ENCODE measurements around the gene HNRNPR.
"Not testable (repeated sequence)": the region's sequence is repeated elsewhere in the genome, so short reads cannot be mapped to it uniquely, and the experiment has no call there.

The HNRNPR gene

DNA sequence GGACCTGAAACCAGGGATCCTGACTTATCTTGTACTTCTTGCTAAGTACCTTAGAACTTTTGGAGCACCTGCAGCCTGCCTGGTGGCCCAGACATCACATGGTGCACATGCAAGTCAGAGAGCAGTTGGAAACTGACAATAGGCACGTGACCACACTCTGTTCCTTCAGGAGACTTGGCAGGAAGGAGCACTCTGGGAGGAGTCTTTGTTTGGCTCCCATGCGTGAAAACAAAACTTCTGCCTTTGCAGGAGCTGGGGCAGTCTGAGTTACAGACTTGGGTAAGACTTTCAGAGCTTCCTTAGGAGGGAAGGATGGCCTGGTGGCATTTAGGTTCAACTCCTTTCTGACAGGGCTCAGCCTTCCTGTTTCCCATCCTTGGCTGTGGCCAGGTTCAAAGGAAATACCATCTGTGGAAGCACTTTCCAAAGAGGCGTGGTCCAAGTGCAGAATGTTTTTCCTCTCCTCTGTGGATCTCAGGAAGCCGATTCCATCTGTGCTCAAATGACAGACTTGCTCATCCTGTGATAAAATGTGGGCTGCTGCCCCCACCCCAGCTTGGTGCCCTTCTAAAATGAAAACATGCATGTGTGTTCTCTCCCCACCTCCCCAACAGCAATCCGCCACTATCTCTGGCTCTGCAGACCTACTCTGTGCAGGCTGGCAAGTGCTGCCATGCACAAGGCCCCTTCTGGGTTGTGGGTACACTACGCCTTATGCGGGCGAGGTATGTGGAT, 39.7 kb upstream of the HNRNPR start:
- no peak for TF ChIP-seq CTCF (IDR thresholded peaks at IDR 0.05; ENCODE audit: insufficient read depth, low read length, poor library complexity, severe bottlenecking)
- Histone ChIP-seq H3K27me3 (ENCODE audit: low read length) (no peaks in the 10 kb centered on the region), H3K36me3 (ENCODE audit: low read length) (no peaks in the 10 kb centered on the region), H3K9me3 (ENCODE audit: insufficient read depth, low read length) (no peaks in the 10 kb centered on the region), H3K9ac (ENCODE audit: low read length) (no peak overlapping the region), H3F3A (ENCODE audit: insufficient read depth) (no peaks in the 10 kb centered on the region), H3K4me2 (ENCODE audit: low read depth, low read length, poor library complexity, severe bottlenecking) (no peak overlapping the region), H3K27ac (ENCODE audit: low read depth, low read length) (no peak overlapping the region), H3K9me2 (replicated peaks; ENCODE audit: insufficient read depth, low read length) (no peaks in the 10 kb centered on the region), H2AFZ (ENCODE audit: low read depth, low read length, severe bottlenecking) (no peak overlapping the region), H3K79me2 (ENCODE audit: insufficient read depth, low read length) (no peaks in the 10 kb centered on the region), H4K20me1 (ENCODE audit: low read depth, low read length) (no peaks in the 10 kb centered on the region), H3K4me3 (ENCODE audit: insufficient read depth, low read length, poor library complexity, severe bottlenecking) (no peak overlapping the region)

DNA sequence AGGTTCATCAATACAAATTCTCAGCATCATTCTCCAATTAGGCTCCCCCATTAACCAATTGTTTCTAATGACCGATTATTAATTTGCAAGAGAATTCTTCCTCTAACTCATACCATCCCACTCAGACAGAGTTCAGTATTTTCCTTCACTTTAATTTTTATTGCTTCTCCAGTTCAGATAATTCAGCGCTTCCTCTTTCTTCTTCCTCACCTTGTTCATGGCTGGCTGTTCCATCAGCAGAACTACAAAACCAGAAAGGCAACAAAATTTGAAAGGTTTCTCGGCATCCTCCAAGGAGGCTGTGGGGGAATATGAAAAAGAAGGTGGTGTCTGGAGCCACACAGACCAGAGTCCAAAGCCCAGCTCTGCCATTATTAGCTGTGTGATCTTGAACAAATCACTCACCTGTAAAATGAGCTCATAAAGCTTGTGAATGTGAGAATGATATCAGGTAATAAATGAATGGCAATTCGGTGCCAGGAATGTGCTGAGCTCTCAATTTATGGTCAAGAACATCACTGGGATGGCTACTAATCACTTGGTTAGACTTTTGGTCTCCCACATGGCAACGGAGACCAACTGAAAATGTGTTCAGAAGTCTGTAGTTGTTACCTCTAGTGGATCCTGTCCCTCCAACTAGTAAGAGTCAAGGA, 37.3 kb upstream of the HNRNPR start:
- no peak overlapping the region for H3K27ac ChIP-seq (ENCODE audit: low read depth, low read length)
- H3K79me2 ChIP-seq (ENCODE audit: insufficient read depth, low read length), result no peaks in the 10 kb centered on the region
- no peak for TF ChIP-seq EZH2phosphoT487 (conservative IDR thresholded peaks at IDR 0.05; ENCODE audit: low read length)
- TF ChIP-seq CTCF (IDR thresholded peaks at IDR 0.05; ENCODE audit: insufficient read depth, low read length, poor library complexity, severe bottlenecking), result no peak
- H3K9me2 ChIP-seq (replicated peaks; ENCODE audit: insufficient read depth, low read length), result no peaks in the 10 kb centered on the region
- no peak overlapping the region for H3K4me2 ChIP-seq (ENCODE audit: low read depth, low read length, poor library complexity, severe bottlenecking)
- H4K20me1 ChIP-seq (ENCODE audit: low read depth, low read length), result no peaks in the 10 kb centered on the region
- H3K9me3 ChIP-seq (ENCODE audit: insufficient read depth, low read length), result no peaks in the 10 kb centered on the region
- H3K9ac ChIP-seq (ENCODE audit: low read length), result no peak overlapping the region
- no peak overlapping the region for H3K4me3 ChIP-seq (ENCODE audit: insufficient read depth, low read length, poor library complexity, severe bottlenecking)
- H3F3A ChIP-seq (ENCODE audit: insufficient read depth), result no peaks in the 10 kb centered on the region
- H2AFZ ChIP-seq (ENCODE audit: low read depth, low read length, severe bottlenecking), result no peak overlapping the region
- H3K27me3 ChIP-seq (ENCODE audit: low read length), result no peaks in the 10 kb centered on the region
- H3K36me3 ChIP-seq (ENCODE audit: low read length), result no peaks in the 10 kb centered on the region

- Histone ChIP-seq H3K9me2 (replicated peaks; ENCODE audit: insufficient read depth, low read length) (no peaks in the 10 kb centered on the region), H3K9me3 (ENCODE audit: insufficient read depth, low read length) (no peaks in the 10 kb centered on the region), H2AFZ (ENCODE audit: low read depth, low read length, severe bottlenecking) (no peak overlapping the region), H3K27ac (ENCODE audit: low read depth, low read length) (no peak overlapping the region), H3K4me3 (ENCODE audit: insufficient read depth, low read length, poor library complexity, severe bottlenecking) (no peak overlapping the region), H3K4me2 (ENCODE audit: low read depth, low read length, poor library complexity, severe bottlenecking) (no peak overlapping the region), H3K9ac (ENCODE audit: low read length) (no peak overlapping the region), H4K20me1 (ENCODE audit: low read depth, low read length) (no peaks in the 10 kb centered on the region), H3K27me3 (ENCODE audit: low read length) (no peaks in the 10 kb centered on the region), H3K36me3 (ENCODE audit: low read length) (no peaks in the 10 kb centered on the region), H3F3A (ENCODE audit: insufficient read depth) (no peaks in the 10 kb centered on the region), H3K79me2 (ENCODE audit: insufficient read depth, low read length) (no peaks in the 10 kb centered on the region)
- TF ChIP-seq EZH2phosphoT487 (conservative IDR thresholded peaks at IDR 0.05; ENCODE audit: low read length) (no peak), CTCF (IDR thresholded peaks at IDR 0.05; ENCODE audit: insufficient read depth, low read length, poor library complexity, severe bottlenecking) (no peak)
Measured at GRCh38 chr1:23380719-23381118, 36.6 kb upstream of the HNRNPR start.

GRCh38 chr1:23380236-23380635, 36.2 kb upstream of the HNRNPR start:
- H3K36me3 ChIP-seq (ENCODE audit: low read length); H3K9ac ChIP-seq (ENCODE audit: low read length); H3K9me2 ChIP-seq (replicated peaks; ENCODE audit: insufficient read depth, low read length); H3K79me2 ChIP-seq (ENCODE audit: insufficient read depth, low read length); H4K20me1 ChIP-seq (ENCODE audit: low read depth, low read length); H3K9me3 ChIP-seq (ENCODE audit: insufficient read depth, low read length); H3K4me2 ChIP-seq (ENCODE audit: low read depth, low read length, poor library complexity, severe bottlenecking); H3K27me3 ChIP-seq (ENCODE audit: low read length); H2AFZ ChIP-seq (ENCODE audit: low read depth, low read length, severe bottlenecking); H3F3A ChIP-seq (ENCODE audit: insufficient read depth); H3K4me3 ChIP-seq (ENCODE audit: insufficient read depth, low read length, poor library complexity, severe bottlenecking); H3K27ac ChIP-seq (ENCODE audit: low read depth, low read length): not testable (repeated sequence)
